Measurements from ENCODE around the gene GABRE.

GABRE gene, protein sequence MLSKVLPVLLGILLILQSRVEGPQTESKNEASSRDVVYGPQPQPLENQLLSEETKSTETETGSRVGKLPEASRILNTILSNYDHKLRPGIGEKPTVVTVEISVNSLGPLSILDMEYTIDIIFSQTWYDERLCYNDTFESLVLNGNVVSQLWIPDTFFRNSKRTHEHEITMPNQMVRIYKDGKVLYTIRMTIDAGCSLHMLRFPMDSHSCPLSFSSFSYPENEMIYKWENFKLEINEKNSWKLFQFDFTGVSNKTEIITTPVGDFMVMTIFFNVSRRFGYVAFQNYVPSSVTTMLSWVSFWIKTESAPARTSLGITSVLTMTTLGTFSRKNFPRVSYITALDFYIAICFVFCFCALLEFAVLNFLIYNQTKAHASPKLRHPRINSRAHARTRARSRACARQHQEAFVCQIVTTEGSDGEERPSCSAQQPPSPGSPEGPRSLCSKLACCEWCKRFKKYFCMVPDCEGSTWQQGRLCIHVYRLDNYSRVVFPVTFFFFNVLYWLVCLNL

DNA sequence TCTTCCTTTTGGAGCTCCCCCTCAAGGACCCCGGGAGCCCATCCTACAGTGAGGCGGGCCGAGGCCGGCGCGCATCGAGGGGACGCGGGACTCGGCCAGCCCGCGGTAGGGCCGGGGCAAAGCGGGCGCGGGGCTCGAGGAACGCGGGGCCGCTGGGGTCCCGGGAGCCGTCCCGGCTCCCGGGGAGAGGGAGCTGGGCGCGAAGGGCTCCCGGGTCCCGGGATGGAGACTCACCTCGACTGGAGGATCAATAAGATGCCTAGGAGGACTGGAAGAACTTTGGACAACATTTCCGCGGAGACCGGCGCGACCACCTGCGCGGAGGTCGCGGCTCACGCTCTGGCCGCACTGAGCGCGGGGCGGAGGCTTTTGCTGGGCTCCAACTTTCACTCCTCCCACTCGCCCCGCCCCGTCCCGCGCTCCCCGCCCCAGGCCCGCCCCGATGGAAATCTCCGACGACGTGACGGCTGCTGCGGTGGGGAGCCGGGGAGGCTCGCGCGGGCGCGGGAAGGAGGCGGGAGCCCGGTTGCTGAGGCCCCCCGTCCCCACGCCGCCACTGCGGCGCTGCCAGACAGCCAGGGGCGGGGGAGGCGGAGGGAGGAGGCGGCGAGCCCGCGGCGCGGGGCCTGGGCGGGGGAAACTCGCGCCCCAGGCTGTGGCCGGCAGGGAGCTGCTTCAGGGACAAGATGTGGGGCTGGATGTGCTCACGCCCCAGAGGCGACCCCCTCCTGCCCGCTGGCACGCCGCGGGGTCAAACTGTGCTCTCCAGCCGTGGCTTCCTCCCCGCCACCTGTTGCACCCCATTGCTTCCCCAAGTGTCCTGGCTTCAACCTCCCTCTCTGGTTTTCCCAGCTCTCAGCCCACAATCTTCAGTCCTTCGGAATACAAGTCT lies at the start of gene GABRE:
Gene GABRE, minus strand, starts transcription at position 341 of the 892 bp plus-strand sequence. Its CDS starts 51 bp downstream, at position 290.
- peak; percentile 76 for DNase-seq (ENCODE audit: low spot score)

DNA sequence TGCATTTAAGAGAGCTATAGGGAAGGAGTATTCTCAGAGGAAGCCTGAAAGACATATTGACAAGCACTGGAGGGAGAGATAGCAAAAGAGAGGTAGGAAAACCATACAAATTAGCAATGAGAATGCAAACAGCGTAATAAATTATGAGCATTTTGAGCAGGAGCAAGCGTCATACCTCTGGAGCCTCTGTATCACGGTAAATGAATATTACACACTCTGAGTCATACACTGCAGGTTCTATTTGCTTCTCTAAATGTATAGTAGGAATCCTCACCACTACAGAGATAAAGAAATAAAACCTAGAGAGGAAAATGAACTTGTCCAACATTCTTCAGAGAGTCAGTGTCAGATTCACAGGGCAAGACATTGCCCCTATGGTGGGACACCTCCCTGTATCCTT lies 46.4 kb upstream of the GABRE start:
- no peak for DNase-seq (ENCODE audit: low spot score)

DNA sequence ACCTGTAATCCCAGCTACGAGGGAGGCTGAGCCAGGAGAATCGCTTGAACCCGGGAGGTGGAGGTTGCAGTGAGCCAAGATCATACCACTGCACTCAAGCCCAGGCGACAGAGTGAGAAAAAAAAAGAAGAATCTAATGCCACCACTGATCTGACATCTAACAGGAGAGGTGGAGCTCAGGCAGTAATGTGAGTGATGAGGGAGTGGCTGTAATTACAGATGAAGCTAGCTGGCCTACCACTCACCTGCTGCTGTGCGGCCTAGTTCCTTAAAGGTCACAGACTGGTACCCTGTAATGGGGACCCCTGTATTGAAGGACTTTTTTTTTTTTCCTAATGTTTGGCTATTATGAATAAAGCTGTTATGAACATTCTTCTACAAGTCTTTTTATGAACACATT lies 25.3 kb upstream of the GABRE start:
- DNase-seq (ENCODE audit: low spot score) = no peak

DNA sequence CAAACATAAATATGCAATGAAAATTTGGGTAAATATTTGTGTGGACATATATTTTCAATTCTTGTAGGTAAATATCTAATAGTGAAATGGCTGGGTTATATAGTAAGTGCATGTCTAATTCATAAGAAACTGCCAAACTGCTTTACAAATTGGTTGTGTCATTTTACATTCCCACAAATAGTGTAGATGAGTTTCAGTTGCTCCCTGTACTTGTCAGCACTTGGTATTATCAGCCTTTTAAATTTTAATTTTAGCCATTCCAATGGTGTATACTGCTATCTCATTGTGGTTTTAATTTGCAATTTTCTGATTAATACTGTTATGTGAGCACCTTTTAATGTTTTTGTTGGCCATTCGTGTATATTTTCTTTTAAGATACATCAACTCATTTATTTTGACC lies 23.1 kb upstream of the GABRE start:
- DNase-seq (ENCODE audit: low spot score) = no peak

DNA sequence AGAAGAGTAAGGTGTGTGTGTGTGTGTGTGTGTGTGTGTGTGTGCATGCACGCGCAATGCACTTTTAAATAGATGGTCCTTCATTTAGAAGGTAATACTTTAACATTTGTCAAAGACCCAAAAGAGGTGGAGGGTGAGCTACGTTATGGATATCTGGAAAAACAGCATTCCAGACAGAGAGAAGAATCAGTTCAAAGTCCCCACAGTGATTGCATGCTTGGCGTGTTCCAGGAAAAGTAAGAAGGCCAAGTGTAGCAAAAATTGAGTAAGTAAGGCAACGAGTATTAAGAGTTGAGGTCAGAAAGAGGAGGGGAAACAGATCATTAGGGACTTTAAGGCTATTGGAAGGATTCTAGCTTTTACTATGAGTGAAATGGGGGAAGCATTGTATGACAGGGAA lies 21.9 kb upstream of the GABRE start:
- no peak for DNase-seq (ENCODE audit: low spot score)

DNA sequence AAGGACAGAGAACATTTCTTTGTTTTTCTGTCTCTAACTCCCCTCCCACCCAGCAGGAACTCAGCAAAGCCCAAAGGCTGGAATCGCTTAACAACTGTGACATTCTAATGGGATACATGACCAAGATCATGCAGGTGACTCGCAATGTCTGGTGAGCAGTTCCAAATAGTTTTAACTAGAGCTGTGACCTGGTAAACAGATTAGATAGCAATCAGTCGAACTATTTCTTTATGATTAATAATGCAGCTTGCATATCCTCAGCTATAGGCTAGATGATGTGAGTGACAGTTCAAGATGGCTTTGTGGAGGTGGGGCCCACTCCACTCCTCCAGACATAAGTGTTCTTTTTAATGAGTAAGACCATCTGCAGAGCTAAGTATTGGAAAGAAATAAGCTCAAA lies 20.0 kb upstream of the GABRE start:
- no peak for DNase-seq (ENCODE audit: low spot score)

DNA sequence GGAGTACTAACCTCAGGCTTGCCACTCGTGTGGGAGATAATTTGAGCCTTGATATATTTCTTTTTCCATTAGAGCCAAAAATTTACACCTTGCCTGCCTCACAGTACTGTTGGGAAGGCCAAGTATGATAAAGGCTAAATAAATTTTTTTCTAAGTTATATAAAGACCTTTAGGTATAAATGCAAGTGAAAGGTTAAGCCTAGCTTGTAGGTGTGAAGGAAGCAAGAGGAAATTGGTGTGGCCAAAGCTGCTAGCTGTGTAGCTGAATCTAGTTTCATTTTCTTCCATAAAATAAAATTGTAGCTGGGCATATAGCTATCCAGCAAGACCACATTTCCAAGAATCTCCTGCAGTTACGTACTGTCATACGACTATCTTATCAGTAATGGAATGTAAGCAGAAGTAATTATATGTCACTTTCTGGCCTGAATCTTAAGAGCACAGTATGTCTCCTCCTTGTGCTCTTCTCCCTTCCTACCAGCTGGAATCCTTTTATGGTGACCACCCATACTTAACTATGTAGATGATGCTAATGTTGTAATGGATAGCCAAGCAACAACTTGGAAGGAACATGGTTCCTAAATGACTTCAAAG lies 14.3 kb upstream of the GABRE start:
- no peak for DNase-seq (ENCODE audit: low spot score)

DNA sequence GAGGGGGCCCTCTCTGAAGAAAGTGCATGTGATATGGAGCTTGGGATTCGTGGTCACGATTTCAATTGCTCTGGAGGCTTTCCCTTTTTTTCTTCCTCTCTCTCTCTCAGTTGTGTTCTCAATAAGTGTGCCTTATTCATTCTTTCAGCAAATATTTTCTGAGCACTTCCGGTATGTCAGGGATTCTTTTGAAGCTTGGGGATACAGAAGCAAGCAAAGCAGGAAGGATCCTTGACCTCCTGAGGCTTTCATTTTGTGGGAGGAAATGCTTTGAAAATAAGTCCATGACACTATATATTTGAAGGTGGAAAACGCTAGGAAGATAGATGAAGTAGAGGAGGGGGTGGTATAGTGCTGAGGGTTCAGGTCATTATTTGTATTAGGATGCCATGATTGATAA lies 12.6 kb upstream of the GABRE start:
- no peak for DNase-seq (ENCODE audit: low spot score)

DNA sequence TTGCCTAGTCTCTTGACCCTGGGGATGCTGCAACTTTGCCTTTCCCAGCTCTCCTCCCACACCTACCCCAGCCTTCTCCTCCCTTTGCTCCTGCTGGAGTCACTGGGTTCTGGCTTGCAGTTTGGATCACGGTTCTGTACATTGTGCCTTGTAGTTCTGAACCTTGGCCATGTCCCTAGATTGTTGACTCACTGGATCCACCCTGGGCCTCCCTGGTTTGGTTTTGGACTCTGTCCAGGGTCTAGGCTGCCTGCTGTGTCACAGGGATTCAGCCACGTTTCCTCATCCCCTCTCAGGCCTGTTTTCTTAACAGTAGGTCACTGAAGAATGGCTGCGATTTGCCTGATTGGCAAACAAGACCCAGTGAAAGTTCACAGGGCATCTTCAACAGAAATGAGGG lies 11.5 kb upstream of the GABRE start:
- peak; percentile 67 for DNase-seq (ENCODE audit: low spot score)

DNA sequence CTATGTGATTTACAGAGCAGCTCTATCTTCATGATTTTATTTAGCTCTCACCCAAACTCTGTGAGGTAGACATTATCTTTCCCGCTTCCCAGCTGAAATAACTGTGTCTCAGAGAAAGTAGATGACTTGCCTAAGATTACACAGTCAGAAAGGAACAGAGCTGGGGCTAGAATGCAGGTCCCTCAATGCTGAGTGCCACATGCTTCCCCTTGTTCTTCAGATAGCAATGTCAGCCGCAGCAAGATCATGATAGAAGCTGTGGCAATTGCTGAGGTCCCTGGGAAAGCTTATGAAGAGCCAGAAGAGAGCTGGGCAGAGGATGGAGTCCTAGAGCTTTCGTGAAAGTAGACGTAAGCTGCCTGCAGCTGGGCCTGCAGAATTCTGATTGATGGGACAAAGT lies 11.1 kb upstream of the GABRE start:
- no peak for DNase-seq (ENCODE audit: low spot score)

DNA sequence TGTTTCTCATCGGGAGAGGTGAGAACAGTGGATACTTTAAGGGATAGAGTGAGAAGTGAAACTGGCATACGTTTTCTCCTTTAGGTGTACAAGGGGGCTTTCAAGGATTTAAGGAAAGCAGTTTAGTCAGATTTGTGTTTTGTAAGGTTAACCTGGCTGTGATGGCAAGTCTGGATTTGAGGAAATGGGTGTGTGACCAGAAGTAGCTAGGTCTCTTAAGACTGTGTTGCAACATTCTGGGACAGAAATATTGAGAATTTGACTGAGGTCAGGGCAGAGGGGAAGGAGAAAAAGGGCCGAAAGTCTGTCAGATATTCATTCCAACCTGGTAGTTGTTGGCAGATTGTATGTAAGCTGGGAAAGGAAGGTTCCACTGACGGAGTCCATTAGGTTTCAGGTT lies 10.4 kb upstream of the GABRE start:
- DNase-seq (ENCODE audit: low spot score) = no peak

DNA sequence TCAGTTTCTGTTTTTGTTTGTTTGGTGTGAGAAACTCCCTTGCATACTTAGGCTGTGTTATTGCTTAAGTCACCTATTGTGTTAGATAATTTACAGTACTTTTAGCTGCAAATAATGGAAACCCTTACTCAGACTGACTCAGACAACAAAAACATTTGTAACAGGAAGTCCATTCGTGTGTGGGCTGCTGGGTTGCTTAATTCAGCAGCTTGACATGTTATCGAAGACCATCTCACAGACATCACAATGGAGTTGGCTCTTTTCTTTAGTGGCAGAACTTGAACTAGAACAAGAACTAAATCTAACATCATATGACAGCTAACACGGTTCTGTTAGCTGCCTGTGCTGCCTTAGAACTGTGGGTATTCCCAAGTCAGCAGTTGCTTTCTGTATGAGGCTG lies 9.9 kb upstream of the GABRE start:
- DNase-seq (ENCODE audit: low spot score) = peak; percentile 48

DNA sequence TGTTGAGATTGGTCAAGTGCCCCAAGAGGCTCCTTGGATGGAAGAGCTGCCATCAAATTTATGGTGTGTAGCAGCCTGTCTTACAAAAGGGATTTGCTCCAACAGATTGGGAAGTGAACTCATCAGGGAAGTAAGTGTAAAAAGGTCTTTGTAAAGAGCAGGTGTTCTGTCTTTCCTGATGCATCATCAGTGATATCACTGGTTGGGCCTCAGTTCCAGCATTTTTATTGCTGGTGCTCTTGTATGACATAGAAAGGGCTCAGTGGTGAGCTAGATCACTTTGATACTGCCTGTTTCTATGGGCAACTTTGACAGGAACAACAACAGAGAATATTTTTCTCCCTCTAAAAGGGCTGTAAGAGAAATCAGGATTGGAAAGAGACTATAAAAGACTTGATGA lies 8.7 kb upstream of the GABRE start:
- DNase-seq (ENCODE audit: low spot score) = no peak

DNA sequence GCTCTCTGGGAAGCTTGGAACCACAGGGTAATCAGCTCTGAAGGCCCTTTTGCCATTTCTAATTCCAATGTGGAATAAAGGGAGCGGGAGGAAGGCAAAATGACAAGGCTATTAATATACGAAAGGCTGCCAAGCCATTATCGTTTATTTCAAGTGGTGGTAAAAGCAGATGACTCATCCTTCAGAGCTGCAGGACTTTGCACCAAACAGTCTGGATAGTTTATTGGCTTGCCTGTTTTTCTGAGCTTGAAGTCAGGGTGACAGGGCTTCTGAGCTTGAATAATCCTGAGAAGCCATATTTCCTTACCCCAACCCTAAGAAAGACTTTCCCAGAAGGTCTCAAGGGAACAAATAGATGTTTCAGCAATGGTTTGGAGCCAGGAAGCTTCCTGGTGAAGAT lies 7.7 kb upstream of the GABRE start:
- DNase-seq (ENCODE audit: low spot score) = peak; percentile 40

DNA sequence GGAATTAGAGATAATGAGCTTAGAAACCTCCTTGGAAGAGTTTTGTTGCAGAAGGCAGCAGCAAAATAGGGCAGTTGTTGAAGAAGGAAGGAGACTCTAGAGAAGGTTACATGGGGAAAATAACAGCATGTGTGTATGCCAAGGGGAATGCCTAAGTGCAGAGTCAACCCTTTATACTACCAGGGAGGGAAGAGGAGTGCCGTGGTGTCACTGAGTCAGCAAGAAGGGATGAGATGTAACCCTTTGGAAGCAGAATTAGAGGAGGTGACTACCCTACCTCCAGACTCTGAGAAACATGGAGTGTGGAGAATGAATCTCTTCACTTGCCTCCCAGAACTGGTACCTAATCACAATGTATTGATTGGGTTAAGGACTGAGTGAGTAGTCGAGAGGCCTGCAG lies 6.7 kb upstream of the GABRE start:
- DNase-seq (ENCODE audit: low spot score) = peak; percentile 65

DNA sequence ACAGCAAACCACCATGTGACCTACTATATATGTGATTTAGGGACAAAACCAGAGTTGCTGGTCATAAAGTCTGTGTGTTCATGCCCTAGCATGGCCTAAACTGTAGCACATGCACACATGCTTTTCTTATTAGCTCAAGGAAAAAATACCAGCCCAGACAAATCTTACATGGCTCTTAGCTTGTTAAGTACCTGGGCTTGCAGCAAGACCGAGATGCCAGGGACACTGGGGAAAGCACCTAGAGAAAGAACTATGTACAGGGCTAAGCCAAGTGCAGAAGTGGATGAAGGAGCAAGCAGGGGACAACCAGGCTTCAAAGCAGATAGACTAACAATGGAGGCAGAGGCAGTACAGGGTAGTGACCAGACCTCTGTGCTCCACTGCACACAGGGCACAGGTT lies 3.4 kb upstream of the GABRE start:
- DNase-seq (ENCODE audit: low spot score) = no peak

DNA sequence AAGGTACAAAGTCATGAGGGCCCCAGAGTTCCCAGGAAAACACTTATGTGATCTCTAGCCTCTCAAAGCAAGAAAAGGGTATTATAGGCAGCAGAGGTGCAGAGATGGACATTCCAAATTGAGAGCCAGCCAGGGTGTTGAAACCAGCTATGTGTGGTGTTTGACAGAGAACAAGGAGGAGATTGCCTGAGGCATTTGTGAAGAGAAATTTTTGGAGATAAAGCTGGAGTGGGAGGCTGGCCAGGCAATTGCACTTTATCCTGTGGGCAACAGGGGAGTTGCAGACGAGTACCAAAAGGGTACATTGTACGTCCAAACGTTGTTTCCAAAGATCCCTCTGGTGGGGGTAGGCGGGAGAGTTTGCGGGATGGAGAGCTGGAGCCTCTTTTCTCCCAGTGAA lies 2.5 kb upstream of the GABRE start:
- no peak for DNase-seq (ENCODE audit: low spot score)

DNA sequence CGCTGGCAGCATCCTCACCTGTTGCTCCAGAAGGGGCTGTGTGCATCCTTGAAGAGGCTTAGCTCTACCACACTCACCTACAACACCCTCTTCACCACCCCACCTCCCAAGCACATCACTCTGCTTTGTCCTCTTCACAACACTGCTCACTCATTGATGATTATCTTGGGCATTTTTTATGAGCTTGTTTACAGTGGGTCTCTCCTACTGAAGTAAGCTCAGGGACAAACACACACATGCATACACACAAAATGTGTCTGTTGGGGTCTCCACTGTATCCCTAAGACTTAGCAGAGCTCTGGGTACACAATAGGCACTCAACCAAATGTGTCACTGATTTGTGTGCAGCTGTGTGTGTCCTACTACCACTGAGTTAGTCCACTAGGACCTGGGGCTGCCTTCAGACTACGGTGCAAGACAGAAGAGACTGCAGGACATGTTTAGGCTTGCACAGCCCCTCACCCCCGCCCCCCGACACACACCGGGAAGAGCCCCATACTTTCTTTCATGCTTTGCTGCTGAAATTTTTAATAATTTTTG lies 1.3 kb upstream of the GABRE start:
- no peak for DNase-seq (ENCODE audit: low spot score)

DNA sequence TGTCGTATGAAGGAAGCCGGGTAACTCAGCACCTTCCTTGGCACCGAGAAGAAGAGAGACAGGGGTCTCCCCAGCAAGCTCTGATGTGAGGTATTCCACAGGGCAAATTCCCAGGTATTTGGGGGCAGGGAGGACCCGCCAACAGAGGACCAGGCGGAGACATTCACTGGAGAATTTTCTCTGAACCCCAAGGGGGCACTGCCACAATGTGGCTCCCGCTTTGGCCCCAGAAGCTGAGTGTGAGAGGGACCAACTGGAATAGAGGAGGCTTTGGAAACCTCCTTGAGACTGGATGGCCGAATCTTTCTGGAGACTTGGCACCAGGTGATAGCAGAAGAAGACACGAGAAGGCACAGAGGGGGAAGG lies 735 bp upstream of the GABRE start:
- DNase-seq (ENCODE audit: low spot score) = no peak

DNA sequence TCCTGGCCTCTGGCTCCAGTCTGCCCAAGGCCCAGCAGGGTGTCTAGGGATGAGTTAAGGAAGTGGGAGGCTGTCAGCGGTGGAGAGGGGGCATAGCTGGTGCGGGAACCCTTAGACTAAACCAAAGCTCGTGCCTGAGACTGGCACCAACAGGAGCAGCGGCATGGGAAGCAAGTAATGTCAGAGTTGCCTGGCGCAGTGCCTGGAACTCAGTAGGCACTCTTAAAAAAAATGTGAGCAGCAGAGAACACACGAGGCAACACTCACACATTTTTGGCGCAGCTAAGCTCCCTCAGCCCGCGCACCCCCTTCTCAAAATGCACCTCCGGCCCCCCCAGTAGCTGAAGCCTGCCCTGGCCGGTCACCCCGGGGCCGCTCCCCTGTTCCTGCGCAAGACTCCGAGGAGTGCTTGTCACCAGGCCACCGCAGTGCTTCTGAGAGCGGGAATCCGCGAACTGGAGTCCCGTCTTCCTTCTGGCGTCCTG lies 583 bp downstream of the GABRE start:
- DNase-seq (ENCODE audit: low spot score) = peak; percentile 20

DNA sequence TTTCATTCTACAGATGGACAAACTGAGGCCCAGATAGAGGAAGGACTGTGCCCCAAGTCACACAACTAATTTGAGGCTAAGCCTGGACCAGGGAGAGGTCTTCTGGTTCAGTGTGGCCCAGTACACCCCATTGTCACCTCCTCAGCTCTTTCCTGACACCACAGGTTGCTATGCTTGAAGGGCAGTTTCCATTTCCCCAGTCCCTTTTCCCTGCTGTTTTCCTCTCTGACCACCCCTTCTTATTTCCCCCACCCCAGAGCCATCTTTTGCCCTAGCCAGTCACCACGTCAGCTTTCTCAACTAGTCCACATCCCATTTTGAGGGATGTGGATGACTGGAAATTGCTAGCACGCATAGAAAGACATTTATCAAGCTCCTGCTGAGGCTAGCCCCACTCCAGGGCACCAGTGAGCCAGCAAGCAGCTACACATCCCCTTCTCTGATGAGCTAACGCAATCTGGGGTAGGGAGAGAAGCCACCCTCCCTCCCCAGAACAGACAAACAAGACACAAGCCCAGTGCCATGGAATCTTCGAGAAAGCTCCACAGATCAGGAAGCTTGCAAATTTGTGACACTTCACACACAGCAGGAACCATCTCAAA lies 1.3 kb downstream of the GABRE start:
- DNase-seq (ENCODE audit: low spot score) = no peak

DNA sequence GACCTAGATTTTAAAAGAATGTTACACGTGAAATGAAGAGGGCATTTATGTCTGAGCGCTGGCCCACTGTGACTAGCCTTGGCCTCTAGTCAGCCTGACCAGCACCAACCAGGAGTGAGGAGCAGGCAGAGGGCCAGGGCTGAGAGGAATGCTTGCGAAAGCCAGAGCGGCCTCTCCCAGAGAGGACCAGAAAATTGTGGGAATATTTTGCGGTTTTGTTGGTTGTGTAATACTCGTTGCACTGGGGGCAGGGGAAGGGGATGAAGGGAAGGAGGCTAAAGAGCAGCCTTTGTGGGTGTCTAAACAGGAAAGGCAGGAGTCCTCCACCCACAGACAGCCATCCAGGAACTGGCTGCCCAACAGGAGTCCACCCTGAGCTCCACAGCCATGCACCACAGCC lies 3.8 kb downstream of the GABRE start:
- peak; percentile 87 for DNase-seq (ENCODE audit: low spot score)

Measured in AG20443 (cell line).